HUDEP-2 (cell line): Measurements from ENCODE around the gene CFDP1.

ENCODE experiments used
- DNase-seq, 76 experiments: peaks; one replicate each; lab custom pipeline; 2025; ENCODE audit not compliant: unreplicated experiment in 76 of 76; lab: John Stamatoyannopoulos, UW

The CFDP1 gene

GRCh38 chr16:75244225-75244809 is 189.0 kb downstream of the CFDP1 start:
- DNase-seq = no peak
